Adrenal gland (tissue), 5 donors: ENCODE results near the gene SLC16A1.
"Not testable (repeated sequence)": the region's sequence is repeated elsewhere in the genome, so short reads cannot be mapped to it uniquely, and the experiment has no call there.

Source experiments
- CTCF ChIP-seq, 6 experiments: fragments of 450-650 bp in 4 of 6; fragments of 200-600 bp in 2 of 6; sonication (generic) in 1 of 6; IDR thresholded peaks; 1 replicate in 5 of 6; 2 replicates in 1 of 6; pipeline versions ENCODE4 v1.5.1 to v1.8.0; 2016 to 2021; ENCODE audit warnings: antibody characterized with exemption in 6 of 6, mild to moderate bottlenecking in 2 of 6, moderate library complexity in 1 of 6
- POLR2A ChIP-seq, 2 donors: fragments of 450-650 bp; IDR thresholded peaks; one replicate each; pipeline ENCODE4 v1.6.1; 2017; ENCODE audit warnings: antibody characterized with exemption in 2 of 2, mild to moderate bottlenecking in 2 of 2, moderate library complexity in 1 of 2
- donor health status: DM: no; HTN: no; CAD: no.

- not testable (repeated sequence) for TF ChIP-seq CTCF, POLR2A (IDR thresholded peaks at IDR 0.05)
Observed at GRCh38 chr1:112884996-112885395, 71.0 kb downstream of the SLC16A1 start.
